SK-N-DZ (cell line): ENCODE data around the gene VDR. TPM values are rescaled to one million over a fixed set of nuclear protein-coding genes. Genes with fewer than 3 reads are reported as not detected.

Experiments
- DNase-seq: peaks from one replicate; pipeline ENCODE4 v3.0.0-alpha.2; 2015; ENCODE audit warnings: low spot score
- polyA plus RNA-seq, 2 experiments: library from polyadenylated mRNA; depleted of rRNA; stranded (reverse); fragments of >200 nt; gene quantifications; 2 replicates each; pipeline ENCODE4 v1.2.3, GENCODE V29; 2014

The VDR gene
- not detected in 2 replicates for polyA plus RNA-seq (2014; cell fraction: cytosol; rRNA removed)
- not detected in 2 replicates for polyA plus RNA-seq (2014; cell fraction: nucleus; rRNA removed)

DNA sequence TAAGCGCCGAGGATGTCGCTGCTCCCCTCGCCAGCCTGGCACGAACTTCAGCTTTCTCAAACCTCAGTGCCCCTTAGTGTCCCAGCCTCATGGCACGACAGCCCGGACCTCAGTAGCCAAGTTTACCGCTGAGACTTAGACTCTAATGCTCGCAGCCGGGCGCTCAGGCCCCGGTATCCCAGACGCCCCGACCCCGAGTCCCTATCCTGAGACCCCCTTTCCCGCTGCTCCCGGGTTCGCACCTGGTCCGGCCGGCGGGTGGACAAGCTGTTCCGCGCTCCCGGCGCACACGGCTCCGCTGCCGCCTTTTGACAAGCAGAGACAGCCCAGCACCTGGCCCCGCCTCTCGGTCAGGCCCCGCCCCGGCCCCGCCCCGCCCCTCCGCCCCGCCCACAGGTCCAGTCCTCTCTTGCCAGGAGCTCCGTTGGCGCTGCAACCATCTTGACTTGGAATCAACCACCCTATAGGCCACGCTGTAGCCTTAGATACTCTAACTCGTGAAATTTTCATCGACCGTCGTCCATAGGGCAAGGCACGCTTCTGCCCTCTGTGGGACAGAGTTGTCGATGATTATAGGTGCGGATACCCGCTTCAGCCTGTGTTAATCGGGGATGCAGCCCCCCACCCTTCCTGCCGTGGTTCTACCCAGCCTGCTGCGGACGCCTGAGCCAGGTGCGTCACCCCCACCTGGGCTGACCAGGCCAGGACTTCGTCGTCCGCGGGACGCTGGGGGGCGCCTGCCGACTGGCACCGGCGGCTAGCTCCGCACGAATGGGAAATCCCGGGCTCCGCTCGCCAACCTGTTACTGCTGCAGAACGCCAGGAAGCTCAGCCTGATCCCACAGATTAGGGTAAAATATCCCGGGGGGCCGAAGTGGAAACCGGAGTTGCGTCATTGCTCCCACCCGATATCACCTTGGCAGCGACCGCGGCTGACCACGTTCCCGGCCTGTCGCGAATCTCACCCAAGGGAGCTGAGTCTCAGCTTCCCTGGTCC, at the start of gene VDR:
Gene VDR (minus strand): TSS at position 282 of the 997 bp plus-strand sequence. CDS start 25,881 bp downstream, outside the sequence.
- peak; percentile 56 for DNase-seq

- no peak for DNase-seq
Observed at GRCh38 chr12:47954058-47954457, 49.3 kb upstream of the VDR start.

- DNase-seq: no peak
Observed at GRCh38 chr12:47950856-47951468, 46.2 kb upstream of the VDR start.

DNA sequence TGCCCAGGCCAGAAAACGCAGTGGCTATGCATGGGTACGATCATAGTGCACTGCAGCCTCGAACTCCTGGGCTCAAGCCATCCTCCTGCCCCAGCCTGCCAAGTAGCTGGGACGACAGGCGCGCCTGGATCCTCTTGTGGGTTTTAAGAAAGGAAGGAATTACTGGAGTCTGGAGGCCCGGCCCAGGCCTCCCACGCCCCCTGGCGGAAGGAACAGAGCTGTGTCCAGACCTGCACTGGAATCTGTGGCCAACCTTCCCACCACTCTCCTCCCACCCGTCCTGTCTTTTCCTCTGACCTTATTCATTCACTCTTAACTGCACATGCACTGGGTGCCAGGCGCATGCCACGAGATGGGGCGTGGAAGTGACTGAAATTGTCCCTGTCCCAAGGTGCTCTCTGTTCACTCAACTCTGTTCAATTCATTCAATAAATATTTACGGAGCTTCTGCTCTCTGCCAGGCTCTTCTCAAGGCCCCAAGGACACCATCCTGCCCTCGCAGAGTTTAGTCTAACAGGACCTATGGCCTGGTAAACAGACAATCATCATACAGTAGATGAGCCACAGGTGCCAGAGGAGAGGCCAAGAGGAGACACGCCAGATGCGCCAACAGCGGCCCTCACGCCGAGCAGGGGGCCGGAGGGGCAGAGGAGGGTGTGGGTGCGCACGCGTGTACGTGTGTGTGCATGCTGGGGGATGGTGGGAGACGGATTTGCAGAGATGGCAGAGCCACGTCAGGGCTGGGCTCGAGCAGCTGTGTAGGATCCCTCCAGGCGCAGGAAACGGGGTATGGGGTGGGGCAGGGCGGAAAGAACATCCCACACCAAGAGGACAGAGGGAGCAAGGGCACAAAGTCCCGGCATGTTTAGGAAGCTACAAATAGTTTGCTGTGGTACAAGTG, 44.9 kb upstream of the VDR start:
- peak; percentile 68 for DNase-seq

DNA sequence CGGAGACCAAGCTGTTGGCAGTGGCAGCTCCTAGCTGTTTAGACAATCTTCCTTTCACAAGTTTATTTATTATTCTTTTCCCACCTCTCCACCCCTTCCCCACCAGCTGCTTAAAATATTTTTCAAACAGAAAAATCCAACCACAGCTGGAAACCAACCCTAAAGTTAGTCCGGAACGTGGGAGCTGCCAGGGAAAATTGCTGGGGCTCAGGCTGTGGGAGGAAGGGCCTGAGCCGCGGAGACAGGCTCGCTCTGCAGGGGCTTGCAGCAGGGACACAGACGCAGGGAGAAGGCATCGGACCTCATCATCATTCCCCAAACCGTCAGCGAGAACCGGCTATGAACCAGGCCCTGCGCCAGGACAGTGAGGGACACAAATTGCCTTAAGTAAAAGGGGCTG, 42.5 kb upstream of the VDR start:
- DNase-seq: no peak

- no peak for DNase-seq
Observed at GRCh38 chr12:47946413-47947323, 41.9 kb upstream of the VDR start.

- DNase-seq: no peak
Observed at GRCh38 chr12:47945341-47945728, 40.5 kb upstream of the VDR start.

- no peak for DNase-seq
Observed at GRCh38 chr12:47944685-47945340, 40.0 kb upstream of the VDR start.

DNA sequence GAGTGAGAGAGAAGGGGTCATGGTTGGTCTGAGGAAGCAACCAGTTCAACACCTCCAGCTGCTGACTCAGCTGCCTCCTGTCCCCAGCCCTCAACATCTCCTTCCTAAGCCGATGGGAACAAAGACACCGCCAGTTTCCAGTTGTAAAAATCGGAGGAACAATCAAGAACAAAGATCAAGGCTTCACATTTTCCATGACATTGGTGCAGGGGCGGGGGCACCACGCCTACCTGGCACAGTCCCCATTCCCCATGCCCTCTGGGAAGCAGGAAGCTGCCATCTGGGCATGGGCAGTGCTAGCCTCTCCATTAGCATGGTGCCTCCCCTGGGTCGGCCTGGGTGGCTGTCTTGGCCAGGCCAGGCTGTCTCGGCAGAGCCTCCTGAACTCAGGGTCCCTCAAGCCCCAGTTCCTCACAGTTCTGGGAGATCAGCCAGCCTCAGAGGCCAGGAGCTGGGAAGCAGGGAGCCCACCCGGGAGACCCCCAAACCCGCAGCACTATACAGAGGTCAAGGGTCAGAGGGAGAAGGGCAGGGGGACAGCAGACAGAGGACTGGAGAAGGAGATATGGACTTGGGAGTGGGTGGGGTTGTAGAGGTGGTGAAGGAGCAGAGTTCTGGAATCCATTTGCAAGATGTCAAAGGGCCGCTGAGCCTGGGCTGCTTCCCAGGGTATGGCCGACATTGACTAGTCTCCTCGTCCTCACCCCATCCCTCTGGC, 39.0 kb upstream of the VDR start:
- no peak for DNase-seq

DNA sequence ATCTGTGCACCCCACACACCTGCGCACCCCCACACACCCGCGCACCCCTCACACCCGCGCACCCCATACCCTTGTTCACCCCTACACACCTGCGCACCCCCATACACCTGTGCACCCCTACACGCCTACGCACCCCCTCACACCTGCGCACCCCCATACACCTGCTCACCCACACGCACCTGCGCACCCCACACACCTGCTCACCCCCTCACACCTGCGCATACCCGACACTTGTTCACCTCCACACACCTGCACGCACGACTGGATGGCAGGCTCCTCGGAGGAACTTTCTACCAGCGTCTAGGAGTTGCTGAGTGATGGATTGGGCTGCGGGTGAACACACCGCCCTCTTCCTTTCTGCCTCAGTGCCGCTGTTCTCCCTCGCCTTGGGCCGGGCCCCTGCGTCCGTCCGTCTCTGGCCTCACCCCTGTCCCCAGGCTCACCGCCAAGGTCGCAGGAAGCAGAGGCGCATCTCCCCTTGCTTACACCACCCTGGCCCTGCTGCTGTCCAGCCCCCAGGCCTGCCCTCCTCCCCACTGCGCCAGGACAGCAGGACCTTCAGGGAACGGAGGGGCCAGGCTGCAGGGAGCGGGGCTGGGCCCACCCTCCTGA, 37.9 kb upstream of the VDR start:
- no peak for DNase-seq

DNA sequence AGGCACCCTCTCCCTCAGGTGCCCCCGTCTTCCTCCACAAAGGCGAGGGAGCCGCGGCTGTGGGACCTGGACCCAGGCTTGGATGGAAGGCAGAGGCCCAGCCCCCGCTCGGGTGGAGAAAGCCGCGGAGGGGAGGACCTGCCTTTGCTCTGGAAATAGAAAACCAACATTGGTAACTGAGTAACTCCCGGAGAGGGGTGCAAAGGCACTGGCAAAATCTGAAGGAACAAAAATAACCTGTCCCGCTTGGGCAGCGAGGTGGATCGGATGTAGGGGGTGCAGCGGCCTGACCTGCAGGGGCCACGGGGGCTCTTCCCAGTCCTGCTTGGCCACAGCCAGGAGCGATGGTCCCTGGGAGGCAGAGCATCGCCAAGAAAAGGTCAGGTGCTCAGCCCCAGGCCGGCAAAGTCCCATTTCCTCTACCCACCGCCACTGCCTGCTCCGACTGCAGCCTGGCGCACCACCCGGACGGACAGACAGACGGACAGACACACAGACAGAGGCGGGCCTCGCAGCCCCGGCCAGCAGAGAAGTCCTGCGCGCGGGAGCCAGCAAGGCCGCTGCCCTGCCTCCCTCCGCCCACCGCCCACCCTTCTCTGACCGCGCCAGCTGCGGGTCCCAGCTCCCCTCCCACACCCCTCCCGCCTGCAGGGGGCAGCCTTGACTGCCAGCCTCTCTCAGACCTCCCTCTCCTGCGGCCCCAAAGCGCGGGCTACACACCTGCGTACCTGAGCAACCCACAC, 37.2 kb upstream of the VDR start:
- peak; percentile 35 for DNase-seq

- no peak for DNase-seq
Observed at GRCh38 chr12:47941475-47941780, 36.6 kb upstream of the VDR start.

DNA sequence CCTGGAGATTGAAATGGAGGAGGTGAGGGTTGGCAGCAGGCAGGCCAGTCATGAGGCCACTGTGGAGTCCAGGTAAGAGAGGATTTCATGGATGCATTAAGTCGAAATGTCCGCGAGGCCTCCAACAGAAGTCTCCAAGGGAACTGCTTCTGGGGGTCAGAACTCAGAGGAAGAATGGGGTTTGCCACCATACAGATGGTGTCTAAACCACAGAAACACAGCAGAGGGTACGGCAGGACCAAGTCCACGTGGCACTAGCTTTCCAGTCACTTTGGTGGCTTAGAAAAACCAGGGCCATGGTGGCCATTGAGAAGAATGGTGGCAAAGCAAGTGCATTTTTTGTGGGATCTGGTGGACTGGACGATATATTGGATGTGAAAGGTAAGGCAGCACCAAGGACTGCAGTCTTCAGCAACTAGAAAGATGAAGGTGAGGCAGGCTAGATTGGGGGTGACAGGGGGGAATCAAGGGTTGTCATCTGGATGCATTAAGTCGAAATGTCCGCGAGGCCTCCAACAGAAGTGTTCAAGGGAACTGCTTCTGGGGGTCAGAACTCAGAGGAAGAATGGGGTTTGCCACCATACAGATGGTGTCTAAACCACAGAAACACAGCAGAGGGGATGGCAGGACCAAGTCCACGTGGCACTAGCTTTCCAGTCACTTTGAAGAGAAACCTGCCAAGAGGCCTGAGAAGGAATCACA, 36.1 kb upstream of the VDR start:
- no peak for DNase-seq

DNA sequence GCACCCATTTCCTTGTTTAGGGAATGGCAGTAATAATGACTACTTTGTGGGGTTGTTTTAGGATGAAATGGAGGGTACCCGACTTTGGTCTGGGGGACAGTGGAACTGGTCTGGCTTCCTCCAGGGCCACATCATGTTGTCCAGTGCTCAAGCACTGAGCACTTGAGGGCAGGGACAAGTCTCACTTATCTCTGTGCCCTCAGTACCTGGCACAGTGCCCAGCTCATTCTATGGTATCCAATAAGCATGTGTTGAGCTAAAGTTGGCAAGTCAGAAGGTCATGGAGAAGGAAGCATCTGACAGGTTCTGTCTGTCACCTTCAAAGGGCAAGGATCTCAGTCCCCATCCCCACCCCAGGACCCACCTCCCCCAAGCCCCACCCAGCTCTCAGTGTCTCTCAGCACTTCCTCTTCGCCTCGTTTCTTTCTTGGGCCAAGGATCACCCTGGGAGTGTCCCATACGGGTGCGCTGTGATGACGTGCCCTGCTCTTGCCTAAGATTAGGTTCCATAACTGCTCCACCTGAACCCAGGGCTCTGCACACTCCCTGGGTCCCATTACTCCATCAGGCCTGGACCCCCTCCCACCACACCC, 34.3 kb upstream of the VDR start:
- DNase-seq: no peak

GRCh38 chr12:47938594-47938993, 33.8 kb upstream of the VDR start:
- DNase-seq: no peak

DNA sequence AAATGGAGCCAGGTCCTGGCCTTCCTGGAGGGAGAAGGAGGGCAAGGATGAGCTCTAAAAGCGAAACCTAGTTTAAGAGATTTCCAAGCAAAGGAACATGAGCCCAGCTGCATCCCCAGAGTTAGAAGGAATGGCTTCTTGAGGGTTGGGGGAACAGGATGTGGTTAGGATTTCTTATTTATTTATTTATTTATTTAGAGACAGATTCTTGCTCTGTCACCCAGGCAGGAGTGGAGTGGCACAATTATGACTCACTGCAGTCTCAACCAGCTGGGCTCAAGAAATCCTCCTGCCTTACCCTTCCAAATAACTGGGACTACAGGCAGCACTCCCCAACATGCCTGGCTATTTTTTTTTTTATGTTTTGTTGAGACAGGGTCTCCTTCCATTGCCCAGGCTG, 33.3 kb upstream of the VDR start:
- no peak for DNase-seq

GRCh38 chr12:47935184-47935583, 30.4 kb upstream of the VDR start:
- DNase-seq: peak; percentile 50
